Cardiac fibroblast (primary cell): Measurements from ENCODE around the gene RNF212.

ENCODE experiments used
- DNase-seq, 2 donors: peaks; one replicate each; pipeline versions ENCODE4 v3.0.0 to v3.0.0-alpha.2; 2010; ENCODE audit warnings: low read depth in 2 of 2
- H3K4me3 ChIP-seq, 2 donors: replicated peaks in 1 of 2; 1 replicate in 1 of 2; 2 replicates in 1 of 2; pipeline ENCODE4 v1.5.1; 2011; ENCODE audit warnings: low read depth in 2 of 2, low read length in 2 of 2, mild to moderate bottlenecking in 2 of 2, moderate library complexity in 1 of 2
- TF ChIP-seq, protein P1 (sequence below): IDR thresholded peaks from one replicate; pipeline ENCODE4 v1.5.1; 2011; ENCODE audit warnings: low read depth, mild to moderate bottlenecking, low read length, inconsistent platforms

Gene RNF212

DNA sequence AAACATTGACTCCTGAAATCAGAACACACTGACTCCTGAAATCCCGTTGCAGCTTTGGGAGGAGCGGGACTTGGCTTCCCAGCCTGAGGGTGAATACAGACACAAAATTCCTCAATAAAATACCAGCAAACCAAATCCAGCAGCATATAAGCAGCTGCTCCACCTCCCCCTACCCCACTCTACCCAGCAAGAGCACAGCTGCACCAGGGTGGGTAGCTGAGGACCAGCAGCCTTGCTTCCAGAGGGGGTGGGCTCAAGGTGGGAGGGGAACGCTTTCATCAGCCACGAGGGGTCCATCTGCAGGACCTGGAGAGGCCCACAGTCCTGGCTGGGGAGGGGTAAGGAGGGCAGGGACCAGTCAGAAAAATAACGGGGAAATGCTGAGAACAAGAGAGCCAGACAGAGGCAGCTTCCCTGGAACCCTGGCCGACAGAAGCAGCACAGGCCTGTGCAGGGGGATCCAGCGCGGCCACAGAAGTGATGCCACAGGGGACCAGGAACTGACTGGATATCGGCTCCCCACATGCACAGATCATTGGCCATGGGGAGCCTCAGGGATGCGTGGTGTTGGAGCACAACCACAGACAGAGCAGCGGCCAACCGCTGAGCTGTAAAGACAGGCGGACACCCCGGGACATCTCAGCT lies 52.2 kb downstream of the RNF212 start:
- TF ChIP-seq, protein P1, sequence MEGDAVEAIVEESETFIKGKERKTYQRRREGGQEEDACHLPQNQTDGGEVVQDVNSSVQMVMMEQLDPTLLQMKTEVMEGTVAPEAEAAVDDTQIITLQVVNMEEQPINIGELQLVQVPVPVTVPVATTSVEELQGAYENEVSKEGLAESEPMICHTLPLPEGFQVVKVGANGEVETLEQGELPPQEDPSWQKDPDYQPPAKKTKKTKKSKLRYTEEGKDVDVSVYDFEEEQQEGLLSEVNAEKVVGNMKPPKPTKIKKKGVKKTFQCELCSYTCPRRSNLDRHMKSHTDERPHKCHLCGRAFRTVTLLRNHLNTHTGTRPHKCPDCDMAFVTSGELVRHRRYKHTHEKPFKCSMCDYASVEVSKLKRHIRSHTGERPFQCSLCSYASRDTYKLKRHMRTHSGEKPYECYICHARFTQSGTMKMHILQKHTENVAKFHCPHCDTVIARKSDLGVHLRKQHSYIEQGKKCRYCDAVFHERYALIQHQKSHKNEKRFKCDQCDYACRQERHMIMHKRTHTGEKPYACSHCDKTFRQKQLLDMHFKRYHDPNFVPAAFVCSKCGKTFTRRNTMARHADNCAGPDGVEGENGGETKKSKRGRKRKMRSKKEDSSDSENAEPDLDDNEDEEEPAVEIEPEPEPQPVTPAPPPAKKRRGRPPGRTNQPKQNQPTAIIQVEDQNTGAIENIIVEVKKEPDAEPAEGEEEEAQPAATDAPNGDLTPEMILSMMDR: no peak
- no peak for DNase-seq
- no peak overlapping the region for H3K4me3 ChIP-seq

DNA sequence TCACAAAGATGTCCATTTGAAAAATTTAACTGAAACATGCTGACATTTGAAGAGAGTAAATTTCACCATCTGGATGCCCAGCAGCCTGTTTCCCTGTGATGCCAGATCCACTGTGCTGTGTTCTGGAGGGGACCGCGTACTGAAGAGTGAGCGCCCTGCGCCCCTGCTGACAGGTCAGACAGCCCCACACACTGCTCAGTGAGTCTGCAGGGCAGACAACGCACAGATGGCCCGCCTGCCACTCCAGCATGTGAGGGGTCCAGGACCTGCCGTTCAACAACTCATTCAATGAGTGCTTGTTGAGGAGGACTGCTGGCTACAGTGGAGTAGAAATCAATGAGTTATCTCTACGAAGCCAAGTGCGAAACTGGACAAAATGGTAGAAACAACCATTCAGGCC lies 52.7 kb downstream of the RNF212 start:
- TF ChIP-seq, protein P1: no peak
- DNase-seq: no peak
- no peak overlapping the region for H3K4me3 ChIP-seq

DNA sequence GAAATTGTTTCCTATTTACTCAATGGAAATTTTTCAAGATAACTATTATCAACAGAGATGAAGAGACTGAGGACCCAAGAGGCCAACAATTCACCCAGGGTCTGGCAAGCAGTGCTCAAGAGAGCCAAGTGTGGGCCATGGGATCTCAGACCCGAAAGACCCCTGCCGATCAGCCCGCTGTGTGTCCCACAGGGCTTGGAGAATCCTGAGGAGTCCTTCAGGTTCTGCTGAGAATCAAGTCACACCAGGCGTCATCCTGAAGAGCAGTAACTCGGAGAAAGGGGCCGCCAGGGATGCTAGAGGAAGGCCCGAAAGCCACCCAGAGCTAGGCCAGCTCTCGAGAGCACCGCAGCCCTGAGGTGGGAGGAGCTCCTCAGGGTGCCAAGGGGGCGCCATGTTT lies 53.2 kb downstream of the RNF212 start:
- DNase-seq: no peak
- TF ChIP-seq, protein P1: no peak
- H3K4me3 ChIP-seq: no peak overlapping the region

DNA sequence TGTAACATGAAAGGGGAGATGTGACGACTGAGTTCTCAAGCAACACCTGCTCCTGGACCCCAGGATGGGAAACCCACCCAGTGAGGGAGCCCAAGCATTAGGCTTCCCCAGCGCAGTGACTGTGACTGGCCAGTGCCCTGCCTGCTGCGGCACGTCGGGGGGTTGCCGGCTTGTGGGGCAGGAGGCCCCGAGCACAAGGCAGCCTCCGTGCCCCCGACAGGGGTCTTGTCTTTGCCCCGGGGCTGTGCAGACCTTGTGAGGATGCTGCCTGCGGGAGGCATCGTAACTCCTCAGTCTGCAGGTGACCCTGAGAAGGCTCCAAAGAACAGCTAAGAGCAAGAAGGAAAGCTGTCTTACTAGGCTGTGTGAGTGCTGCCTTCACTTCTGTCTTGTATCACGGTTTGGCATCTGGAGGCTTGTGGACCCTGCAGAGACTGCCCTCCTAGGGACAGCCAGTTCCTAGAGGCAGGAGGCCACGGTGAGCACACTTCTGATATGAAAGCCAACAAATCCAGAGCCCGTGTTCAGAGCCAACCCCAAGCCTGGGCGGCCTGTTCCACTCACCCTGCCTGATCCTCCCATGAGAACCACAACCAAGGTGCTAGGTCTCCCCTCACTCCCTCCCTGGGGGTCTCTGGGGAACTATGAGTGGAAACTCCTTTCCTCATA lies 54.2 kb downstream of the RNF212 start:
- TF ChIP-seq, protein P1: no peak
- H3K4me3 ChIP-seq: no peak overlapping the region
- DNase-seq: no peak

DNA sequence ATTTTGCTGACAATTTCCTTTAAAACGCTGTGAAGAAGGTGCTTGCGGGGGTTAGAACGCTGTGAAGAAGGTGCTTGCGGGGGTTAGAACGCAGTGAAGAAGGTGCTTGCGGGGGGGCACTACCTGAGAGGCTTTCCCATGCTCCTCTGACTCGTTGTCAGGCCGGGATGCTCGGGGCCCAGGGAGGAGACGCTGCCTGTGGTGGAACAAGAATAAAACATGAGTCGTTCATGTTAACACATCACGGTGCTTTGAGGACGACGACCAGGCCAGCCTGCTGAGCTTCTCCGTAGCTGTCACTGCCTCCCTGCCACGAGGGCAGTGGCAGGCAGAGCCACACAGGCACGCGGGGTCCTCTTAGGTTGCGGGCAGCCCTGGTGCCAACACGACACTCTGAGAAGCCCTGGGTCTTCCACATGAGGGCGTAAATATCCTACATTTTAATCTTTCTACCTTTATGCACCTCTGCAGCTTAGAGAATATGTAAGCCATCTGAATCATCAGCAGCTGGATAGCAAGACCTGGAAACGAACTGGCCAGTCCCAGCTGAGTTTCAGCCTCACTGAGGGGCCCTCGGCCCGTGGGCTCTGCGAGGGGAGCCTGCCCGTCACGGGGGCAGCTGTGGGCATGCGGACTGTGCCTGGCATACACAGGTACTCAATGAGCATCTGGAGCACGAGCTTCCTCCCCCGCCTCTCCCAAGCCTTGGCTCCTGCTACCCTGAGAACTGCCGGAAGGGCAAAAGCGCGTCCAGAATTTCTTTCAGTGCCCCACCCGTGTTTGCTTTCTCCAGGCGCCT lies 55.0 kb downstream of the RNF212 start:
- no peak for DNase-seq
- H3K4me3 ChIP-seq: no peak overlapping the region
- TF ChIP-seq, protein P1: no peak

DNA sequence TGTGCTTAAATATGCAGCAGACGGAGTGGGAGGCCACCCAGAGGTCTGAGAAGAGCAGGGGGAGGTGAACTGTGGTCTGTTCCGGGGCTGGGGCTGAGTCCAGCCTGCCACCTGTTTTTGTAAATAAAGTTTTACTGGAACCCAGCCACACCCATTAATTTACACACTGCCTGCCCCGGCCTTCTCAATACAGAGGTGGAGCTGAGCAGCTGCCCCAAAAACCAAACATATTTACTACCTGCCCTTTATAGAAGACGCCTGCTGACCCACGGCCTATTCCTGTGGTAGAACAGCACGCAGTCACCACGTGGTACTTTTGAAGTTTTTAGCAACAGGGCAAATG lies 56.0 kb downstream of the RNF212 start:
- TF ChIP-seq, protein P1: no peak
- DNase-seq: no peak
- H3K4me3 ChIP-seq: no peak overlapping the region
